HG03378 (cell line): ENCODE measurements around the gene HUS1B.
"Not testable (repeated sequence)": the region's sequence is repeated elsewhere in the genome, so short reads cannot be mapped to it uniquely, and the experiment has no call there.

Source experiments
- ATAC-seq: cut with Tn5 transposase; IDR thresholded peaks from one replicate; pipeline ENCODE4 v1.9.1; 2021; ENCODE audit warnings: mild to moderate bottlenecking, moderate library complexity; ENCODE audit not compliant: unreplicated experiment

Gene HUS1B

GRCh38 chr6:656460-657252 is at the start of gene HUS1B:
TSS of gene HUS1B (minus strand) at chr6:657100. CDS start at chr6:656944, 156 bp downstream.
- no peak for ATAC-seq

GRCh38 chr6:706146-706545 is 49.2 kb upstream of the HUS1B start:
- no peak for ATAC-seq

DNA sequence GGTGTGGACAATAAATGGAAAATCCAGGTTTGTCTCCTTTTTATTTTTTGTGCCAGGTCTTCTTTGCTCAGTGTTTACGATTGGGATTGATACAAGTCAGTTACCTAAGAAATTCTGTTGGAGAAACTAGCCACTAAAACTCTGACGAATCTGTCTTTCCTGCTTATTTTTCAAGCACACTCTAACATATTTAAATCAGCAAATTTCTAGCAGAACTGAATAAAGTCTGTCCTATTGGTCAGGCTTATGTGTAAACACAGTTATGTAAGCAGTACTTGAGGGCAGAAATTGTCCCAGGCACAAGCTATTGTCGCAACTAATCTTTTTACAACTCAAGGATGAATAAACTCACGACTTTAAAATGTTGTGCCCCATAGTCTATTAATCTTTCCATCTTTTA is 48.1 kb upstream of the HUS1B start:
- no peak for ATAC-seq

- ATAC-seq, result no peak
Measured at GRCh38 chr6:704046-704445, 47.1 kb upstream of the HUS1B start.

DNA sequence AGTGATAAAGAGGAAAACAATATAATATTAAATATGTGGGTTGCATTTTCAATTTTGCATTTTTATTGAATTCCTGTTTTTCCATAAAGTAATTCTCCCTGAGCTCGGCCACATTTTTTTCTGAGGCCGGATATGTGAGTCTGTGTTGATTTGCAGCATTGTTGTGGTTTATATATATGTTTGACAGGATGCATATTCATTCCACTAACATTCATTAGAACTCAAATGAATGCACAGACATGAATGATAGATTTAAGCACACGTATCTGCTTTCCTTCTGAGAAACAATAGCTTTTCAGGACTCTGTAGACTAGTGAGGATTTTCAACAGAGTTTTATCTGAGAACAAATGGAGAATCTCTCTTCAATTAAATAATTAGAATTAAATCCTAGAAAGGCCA is 46.7 kb upstream of the HUS1B start:
- no peak for ATAC-seq

DNA sequence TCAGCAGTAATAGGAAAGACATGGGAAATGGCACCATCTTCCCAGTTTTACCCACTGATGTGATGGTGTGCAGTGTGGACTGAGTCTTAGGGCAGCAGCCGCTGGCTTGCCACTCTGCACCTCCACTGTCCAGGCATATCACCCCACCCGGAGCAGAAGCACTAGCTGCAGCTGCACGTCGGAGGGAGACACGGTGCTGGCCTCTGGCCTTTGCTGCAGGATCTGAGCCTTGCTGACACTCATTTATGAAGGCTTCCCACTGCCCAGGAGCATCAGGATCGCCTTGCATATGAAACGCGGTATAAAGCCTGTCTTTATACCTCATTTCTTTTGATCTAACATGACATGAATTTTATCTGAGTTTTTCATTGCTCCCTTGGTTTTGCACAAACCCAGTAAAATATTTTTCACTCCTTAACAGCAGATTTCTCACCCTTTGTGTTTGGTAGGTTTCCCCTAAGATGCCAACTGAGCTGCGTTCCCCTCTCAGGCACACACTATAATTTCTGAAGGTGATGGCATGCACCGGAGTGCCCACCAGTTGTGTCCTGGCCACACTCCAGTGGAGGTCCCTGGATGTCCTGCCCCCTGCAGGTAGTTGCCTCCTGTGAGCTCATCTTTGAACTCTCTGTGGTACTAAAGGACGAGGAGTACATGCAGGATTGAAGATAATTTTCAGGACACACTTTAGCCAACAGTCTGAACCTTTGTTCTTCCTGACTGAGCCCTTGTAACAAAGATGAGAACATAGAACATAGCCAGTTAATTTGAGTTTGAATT is 45.0 kb upstream of the HUS1B start:
- no peak for ATAC-seq

- no peak for ATAC-seq
Measured at GRCh38 chr6:701215-701614, 44.3 kb upstream of the HUS1B start.

DNA sequence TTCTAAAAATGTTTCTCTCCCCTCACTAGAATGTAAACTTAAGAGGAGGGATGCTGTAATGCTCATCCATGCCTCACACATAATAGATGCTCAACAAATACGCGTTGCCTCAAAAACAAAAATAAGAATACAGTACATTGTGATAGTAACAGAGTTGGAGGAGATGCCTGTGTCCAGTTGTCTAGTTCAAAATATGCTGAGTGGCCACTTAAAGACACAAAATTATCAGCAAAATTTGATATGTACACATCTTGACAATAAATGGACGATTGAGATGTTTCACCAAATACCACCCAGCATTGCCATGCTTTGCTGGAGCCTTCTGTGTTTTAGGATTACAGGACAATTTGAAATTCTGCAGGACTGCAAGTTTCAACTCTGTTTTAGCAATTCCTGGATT is 43.6 kb upstream of the HUS1B start:
- no peak for ATAC-seq

GRCh38 chr6:699319-699718 is 42.4 kb upstream of the HUS1B start:
- no peak for ATAC-seq

DNA sequence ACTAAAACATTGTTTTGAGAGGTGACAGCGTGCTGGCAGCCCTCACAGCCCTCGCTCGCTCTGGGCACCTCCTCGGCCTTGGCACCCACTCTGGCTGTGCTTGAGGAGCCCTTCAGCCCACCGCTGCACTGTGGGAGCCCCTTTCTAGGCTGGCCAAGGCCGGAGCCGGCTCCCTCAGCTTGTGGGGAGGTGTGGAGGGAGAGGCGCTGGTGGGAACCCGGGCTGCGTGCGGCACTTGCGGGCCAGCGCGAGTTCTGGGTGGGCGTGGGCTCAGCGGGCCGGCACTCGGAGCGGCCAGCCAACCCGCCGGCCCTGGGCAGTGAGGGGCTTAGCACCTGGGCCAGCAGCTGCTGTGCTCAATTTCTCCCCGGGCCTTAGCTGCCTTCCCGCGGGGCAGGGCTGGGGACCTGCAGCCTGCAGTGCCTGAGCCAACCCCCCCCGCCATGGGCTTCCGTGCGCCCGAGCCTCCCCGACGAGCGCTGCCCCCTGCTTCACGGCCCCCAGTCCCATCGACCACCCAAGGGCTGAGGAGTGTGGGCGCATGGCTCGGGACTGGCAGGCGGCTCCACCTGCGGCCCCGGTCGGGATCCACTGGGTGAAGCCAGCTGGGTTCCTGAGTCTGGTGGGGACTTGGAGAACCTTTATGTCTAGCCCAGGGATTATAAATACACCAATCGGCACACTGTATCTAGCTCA is 37.7 kb upstream of the HUS1B start:
- not testable (repeated sequence) for ATAC-seq

DNA sequence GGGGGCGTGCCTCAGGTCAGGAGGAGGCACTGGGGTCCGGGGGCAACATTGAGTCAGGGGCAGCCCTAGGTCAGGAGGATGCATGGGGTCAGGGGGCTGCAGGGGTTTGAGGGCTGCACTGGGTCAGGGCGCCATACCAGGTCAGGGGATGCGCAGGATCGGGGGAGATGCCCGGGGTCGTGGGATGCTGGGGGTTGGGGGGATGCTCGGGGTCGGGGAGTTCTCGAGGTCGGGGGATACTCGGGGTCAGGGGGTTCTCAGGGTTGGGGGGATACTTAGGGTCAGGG is 36.8 kb upstream of the HUS1B start:
- no peak for ATAC-seq

DNA sequence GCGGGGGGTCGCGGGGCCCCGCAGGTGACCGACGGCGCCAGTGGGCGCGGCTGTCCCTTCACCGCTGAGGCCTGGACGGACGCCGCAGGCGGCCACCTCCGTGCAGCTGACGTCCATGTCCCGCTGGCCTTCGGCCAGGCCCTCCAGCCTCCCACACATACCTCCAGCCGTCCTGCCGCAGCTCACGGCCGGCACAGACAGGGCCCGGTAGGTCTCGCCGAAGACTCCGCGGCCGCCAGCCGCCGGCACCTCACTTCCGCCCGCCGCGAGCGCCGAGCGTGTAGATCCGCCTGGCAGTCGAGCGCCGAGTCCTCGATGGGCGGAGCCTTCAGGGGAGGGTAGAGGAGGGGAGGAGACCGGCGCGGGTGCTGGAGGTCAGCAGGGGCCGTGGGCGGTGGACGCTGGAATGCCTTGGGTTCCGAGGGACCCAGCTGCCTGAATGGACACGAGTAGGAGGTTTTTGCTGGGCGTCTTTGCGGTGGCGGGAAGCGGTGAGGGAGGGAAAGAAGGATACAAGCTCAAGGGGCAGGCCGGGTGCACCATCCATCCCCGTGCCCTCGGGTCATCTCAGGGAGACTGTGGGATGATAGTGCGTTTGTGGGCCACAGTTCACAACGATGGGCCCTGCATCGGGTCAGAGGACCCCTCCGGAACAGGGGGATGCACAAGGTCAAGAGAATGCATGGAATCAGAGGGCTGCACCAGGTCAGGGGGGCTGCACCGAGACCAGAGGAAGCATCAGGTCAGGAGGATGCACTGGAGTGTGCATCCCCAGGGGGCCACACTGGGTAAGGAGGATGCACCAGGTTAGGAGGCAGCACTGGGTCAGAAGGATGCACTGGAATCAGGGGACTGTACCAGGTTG is 36.2 kb upstream of the HUS1B start, which contains the start of gene EXOC2:
Gene EXOC2, minus strand, starts transcription at position 282 of the 865 bp plus-strand sequence. CDS start 55,321 bp downstream, outside the sequence.
- peak; percentile 79 for ATAC-seq

GRCh38 chr6:692356-692851 is 35.5 kb upstream of the HUS1B start:
- ATAC-seq, result peak; percentile 61

- ATAC-seq, result no peak
Measured at GRCh38 chr6:689223-689622, 32.3 kb upstream of the HUS1B start.

GRCh38 chr6:686497-686896 is 29.6 kb upstream of the HUS1B start:
- no peak for ATAC-seq

- ATAC-seq, result peak; percentile 72
Measured at GRCh38 chr6:684831-685636, 28.1 kb upstream of the HUS1B start.

DNA sequence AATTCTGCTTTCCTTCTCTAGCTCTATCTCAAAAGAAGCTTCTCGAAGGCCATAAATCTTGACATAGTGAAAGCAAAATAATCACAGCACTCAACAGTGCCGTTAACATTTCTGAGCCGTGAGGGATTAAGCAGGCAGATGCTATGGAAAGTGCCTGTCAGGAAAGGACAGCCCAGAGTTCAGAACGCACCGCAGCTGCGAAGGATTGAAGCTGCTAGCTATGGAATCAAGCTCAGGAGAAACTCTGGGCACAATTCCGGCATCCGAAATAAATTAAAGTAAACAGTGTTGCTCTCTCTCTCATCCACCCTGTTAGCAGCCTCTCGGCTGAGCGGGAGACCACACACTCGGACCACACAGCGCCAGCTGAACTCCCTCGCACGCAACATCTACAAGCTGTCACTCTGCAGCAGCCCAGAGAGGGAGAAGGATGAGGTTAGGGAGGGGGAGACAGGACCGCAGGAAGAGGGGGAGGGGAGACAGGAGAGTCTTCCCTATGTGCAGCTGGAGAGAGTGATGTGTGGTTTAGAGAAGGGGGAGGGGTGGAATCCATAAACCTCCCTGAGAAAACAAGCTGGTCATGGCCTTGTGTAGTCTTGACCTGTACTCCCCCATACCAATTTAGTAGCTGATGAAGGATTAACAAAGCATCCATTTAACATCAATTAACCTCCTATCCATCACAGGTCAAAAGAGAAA is 27.0 kb upstream of the HUS1B start:
- ATAC-seq, result no peak

GRCh38 chr6:680666-681340 is 23.9 kb upstream of the HUS1B start:
- ATAC-seq, result no peak

- no peak for ATAC-seq
Measured at GRCh38 chr6:680251-680650, 23.4 kb upstream of the HUS1B start.
